Left forelimb (tissue), 1 donor: ENCODE measurements around the gene ESF1.

Experiments used
- DNase-seq: peaks from one replicate; pipeline ENCODE4 v3.0.0-alpha.2; 2018; ENCODE audit warnings: low spot score

ESF1 gene, protein sequence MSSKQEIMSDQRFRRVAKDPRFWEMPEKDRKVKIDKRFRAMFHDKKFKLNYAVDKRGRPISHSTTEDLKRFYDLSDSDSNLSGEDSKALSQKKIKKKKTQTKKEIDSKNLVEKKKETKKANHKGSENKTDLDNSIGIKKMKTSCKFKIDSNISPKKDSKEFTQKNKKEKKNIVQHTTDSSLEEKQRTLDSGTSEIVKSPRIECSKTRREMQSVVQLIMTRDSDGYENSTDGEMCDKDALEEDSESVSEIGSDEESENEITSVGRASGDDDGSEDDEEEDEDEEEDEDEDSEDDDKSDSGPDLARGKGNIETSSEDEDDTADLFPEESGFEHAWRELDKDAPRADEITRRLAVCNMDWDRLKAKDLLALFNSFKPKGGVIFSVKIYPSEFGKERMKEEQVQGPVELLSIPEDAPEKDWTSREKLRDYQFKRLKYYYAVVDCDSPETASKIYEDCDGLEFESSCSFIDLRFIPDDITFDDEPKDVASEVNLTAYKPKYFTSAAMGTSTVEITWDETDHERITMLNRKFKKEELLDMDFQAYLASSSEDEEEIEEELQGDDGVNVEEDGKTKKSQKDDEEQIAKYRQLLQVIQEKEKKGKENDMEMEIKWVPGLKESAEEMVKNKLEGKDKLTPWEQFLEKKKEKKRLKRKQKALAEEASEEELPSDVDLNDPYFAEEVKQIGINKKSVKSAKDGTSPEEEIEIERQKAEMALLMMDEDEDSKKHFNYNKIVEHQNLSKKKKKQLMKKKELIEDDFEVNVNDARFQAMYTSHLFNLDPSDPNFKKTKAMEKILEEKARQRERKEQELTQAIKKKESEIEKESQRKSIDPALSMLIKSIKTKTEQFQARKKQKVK

GRCh38 chr20:13784893-13785715 lies at the start of gene ESF1, which contains the start of gene NDUFAF5:
ESF1 (minus strand) TSS chr20:13784919; CDS start chr20:13783140, 1,779 bp downstream.
NDUFAF5 (plus strand) TSS chr20:13785028; CDS start chr20:13785069, 41 bp downstream.
- DNase-seq = peak; percentile 93

GRCh38 chr20:13831476-13831875 lies 46.8 kb upstream of the ESF1 start:
- DNase-seq = no peak

GRCh38 chr20:13825465-13825864 lies 40.7 kb upstream of the ESF1 start:
- no peak for DNase-seq

- no peak for DNase-seq
Measured at GRCh38 chr20:13824459-13824858, 39.7 kb upstream of the ESF1 start.

- DNase-seq = no peak
Measured at GRCh38 chr20:13822459-13822858, 37.7 kb upstream of the ESF1 start.

GRCh38 chr20:13821876-13822275 lies 37.2 kb upstream of the ESF1 start:
- DNase-seq = no peak

DNA sequence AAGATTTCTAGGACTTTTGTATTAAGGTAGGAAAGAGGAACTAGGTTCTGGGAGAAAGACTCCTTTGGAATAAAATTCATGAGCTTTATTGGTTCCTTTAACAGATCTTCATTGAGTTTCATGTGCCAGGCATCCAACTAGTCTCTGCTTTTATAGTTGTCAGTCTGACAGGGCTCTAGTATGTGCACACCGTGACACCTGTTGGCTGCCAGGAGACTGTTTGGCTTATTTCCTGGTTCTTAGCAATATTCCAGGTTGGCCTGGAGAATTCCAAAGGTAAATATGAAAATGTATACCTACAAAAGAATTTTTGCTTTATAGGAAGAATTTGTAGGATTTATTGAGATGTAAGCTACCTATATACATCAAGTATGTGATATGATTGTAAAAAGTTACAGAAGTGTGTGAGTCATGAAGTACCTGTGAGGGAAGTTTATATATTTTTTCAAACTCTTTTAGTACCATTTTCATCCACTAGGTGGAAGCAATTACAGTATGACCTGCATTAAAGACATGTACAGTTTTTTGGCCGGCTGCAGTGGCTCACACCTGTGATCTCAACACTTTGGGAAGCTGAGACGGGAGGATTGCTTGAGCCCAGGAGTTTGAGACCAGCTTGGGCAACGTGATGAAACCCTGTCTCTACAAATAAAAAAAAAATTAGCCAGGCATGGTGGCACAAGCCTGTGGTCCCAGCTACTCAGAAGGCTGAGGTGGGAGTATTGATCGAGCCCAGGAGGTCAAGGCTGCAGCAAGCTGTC lies 35.3 kb upstream of the ESF1 start:
- no peak for DNase-seq

DNA sequence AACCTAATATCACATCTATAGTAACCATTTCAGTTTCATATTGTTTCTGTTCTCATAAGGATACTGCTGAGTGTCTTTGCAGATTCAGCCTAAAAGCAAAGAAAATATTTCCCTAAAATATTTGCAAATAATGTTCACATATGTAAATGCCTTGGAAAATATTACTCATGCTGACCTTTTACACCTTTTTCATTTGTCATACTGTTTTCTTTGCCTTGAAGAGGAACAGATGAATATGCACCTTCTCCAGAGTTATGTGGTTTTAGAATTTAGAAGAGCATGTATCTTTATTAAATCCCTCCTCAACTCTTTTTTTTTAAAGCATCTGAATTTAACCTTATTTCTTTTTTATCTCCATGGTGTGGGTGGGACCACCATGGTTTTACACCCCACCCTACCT lies 32.6 kb upstream of the ESF1 start:
- DNase-seq = no peak

DNA sequence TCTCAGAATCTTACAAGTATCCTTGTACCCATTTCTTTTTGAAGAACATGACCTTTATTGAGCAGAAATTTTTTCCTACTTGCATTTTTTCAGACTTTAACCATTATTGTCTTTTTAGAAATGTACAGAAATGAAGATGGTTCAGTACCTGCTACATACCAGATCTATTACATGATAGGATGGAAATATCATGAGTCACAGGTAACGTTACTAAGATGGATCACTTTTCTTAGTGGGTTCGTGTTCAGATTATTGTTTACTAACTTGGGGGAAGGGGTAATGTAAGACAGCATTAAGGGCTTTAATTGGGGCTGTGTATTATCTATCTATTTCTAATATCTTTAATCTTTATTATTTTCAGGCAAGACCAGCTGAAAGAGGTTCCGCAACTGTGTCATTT lies 32.0 kb upstream of the ESF1 start:
- no peak for DNase-seq

DNA sequence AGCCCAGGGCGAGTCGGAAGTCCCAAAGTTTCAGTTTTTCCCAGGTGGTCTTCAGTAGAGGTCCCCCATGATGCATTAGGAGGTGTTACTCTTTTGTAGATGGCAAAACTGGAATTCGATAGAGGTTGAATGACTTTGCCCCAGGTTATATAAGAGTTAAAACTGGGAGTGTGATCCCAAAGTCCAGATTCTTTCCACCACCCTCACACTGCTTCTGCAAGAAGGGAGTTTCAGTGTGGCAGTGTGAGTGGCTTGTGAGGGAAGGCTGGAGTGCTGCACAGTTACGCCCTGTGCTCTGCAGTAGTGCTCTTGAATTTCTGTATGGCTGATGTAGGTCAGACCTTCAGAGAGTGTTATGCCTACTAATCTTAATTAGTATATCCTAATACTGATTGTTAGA lies 30.0 kb upstream of the ESF1 start:
- no peak for DNase-seq

DNA sequence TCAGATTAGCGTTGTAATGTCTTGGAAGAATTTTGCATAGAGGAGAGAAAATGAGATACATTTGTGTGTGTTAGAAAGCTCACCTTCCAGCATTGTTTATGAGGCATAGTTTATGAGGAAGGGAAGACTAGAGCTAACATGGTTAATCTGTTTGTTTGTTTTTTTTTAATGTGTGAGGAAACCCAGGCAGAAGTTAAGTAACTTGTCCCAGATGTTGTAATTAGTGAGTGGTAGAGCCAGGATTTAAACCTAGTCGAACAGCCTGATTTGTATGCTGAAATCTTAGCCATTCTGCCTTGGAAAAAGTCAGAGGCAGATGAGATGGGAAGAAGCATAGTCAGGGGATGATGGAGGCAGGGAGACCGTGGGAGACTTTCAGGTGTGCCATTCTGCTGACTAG lies 29.2 kb upstream of the ESF1 start:
- DNase-seq = no peak

DNA sequence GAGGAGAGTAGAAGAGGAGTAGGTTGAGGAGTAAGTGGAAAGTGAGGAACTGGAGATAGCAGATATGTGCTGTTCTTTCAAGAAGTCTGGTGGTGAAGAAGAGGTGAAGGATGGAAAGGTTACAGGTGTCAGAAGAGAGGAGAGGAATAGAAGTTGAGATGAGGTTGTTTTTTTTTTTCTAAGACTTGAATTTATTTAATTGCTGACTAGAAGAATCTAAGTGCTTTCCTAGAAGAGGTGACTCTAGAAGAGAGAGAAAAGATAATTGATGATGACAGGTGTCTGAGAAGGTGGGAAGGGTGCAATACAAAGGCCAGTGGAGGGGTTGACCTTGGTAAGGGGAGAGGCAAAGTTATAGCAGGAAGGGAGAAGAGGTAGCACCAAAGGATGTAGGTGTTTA lies 25.7 kb upstream of the ESF1 start:
- no peak for DNase-seq

- no peak for DNase-seq
Measured at GRCh38 chr20:13809855-13810254, 25.1 kb upstream of the ESF1 start.

- DNase-seq = no peak
Measured at GRCh38 chr20:13809373-13809772, 24.7 kb upstream of the ESF1 start.

- DNase-seq = peak; percentile 78
Measured at GRCh38 chr20:13800728-13801134, 16.0 kb upstream of the ESF1 start.

- DNase-seq = no peak
Measured at GRCh38 chr20:13799974-13800373, 15.3 kb upstream of the ESF1 start.

- DNase-seq = no peak
Measured at GRCh38 chr20:13799040-13799439, 14.3 kb upstream of the ESF1 start.

DNA sequence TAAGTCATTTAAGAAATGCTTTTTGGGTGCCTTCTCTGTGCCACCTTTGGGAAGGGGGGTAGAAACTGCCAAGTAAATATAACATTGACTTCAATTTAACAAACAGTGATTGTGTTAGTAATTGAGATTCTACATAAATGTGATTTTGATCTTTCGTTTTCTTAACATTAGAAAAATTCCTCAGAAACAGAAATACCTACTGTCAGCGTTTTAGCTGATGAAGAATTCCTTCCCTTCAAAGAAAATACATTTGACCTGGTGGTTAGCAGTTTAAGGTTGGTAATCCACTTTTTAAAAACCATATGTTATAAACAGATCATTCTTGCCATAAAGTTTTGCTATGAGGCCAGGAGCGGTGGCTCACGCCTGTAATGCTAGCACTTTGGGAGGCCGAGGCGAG lies 9.9 kb upstream of the ESF1 start:
- DNase-seq = no peak

- DNase-seq = no peak
Measured at GRCh38 chr20:13793001-13793400, 8.3 kb upstream of the ESF1 start.

- no peak for DNase-seq
Measured at GRCh38 chr20:13791540-13792459, 7.1 kb upstream of the ESF1 start.
